GM18873 (cell line): ENCODE results near the gene ISG20L2.

Experiments
- ATAC-seq: cut with Tn5 transposase; IDR thresholded peaks from one replicate; pipeline ENCODE4 v1.9.1; 2021; ENCODE audit warnings: mild to moderate bottlenecking, moderate library complexity, moderate number of reproducible peaks; ENCODE audit not compliant: unreplicated experiment, low FRiP score

ISG20L2 gene

GRCh38 chr1:156708218-156708661 is 20.3 kb downstream of the ISG20L2 start:
- no peak for ATAC-seq

- ATAC-seq, result no peak
These were observed 20.9 kb downstream of the ISG20L2 start for GRCh38 chr1:156707417-156708217.

- no peak for ATAC-seq
These were observed 21.7 kb downstream of the ISG20L2 start for GRCh38 chr1:156706657-156707416.

- no peak for ATAC-seq
These were observed 22.5 kb downstream of the ISG20L2 start for GRCh38 chr1:156705918-156706656.

GRCh38 chr1:156705321-156705917 is 23.1 kb downstream of the ISG20L2 start, which contains the start of gene CRABP2:
Gene CRABP2 (minus strand): TSS chr1:156705583. CDS start chr1:156705446, 137 bp downstream.
- ATAC-seq, result no peak

- ATAC-seq, result no peak
These were observed 23.6 kb downstream of the ISG20L2 start for GRCh38 chr1:156704930-156705320.

- no peak for ATAC-seq
These were observed 24.3 kb downstream of the ISG20L2 start for GRCh38 chr1:156704166-156704711.

GRCh38 chr1:156703741-156704140 is 24.8 kb downstream of the ISG20L2 start:
- no peak for ATAC-seq

- no peak for ATAC-seq
These were observed 25.2 kb downstream of the ISG20L2 start for GRCh38 chr1:156703336-156703735.

- ATAC-seq, result no peak
These were observed 27.6 kb downstream of the ISG20L2 start for GRCh38 chr1:156700736-156701531.

GRCh38 chr1:156698995-156699394 is 29.6 kb downstream of the ISG20L2 start:
- ATAC-seq, result no peak

GRCh38 chr1:156697481-156697880 is 31.1 kb downstream of the ISG20L2 start:
- no peak for ATAC-seq

GRCh38 chr1:156696755-156697154 is 31.8 kb downstream of the ISG20L2 start:
- no peak for ATAC-seq

- no peak for ATAC-seq
These were observed 33.9 kb downstream of the ISG20L2 start for GRCh38 chr1:156694690-156694962.

- ATAC-seq, result no peak
These were observed 34.5 kb downstream of the ISG20L2 start for GRCh38 chr1:156693848-156694689.

GRCh38 chr1:156692925-156693847 is 35.4 kb downstream of the ISG20L2 start:
- no peak for ATAC-seq

GRCh38 chr1:156692441-156692924 is 36.1 kb downstream of the ISG20L2 start:
- no peak for ATAC-seq
